ENCODE data around the gene LDB2.

Gene LDB2

DNA sequence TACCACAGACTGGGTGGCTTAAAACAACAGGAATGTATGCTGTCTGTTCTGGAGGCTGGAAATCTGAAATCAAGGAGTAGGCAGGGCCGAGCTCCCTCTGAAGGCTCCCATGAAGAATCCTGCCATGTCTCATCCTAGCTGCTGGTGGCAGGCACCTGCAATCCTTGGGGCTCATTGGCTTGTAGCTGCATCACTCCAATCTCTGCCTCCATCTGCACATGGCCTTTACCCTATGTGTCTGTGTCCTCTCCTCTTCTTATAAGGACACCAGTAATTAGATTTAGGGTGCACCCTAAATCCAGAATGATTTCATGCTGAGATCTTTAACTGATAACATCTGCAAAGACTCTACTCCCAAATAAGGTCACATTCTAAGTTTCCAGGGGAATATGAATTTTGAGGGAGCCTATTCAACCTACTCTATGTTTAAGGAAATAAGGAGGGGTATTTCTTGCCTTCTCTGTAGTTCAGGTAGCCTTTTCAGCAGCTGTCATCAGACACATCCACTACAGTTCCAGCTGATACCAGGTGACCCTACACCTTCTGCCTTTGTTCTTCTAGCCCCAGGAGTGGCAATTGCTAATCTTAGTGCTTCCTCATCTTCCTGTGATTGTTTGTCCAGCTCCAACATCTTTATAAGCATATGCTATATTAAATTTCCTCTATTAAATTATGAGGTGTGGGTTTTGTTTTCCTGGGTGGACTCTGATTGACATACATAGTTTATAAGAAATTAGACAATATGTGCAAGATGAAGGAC lies 377.1 kb downstream of the LDB2 start:
- no peak for DNase-seq

DNA sequence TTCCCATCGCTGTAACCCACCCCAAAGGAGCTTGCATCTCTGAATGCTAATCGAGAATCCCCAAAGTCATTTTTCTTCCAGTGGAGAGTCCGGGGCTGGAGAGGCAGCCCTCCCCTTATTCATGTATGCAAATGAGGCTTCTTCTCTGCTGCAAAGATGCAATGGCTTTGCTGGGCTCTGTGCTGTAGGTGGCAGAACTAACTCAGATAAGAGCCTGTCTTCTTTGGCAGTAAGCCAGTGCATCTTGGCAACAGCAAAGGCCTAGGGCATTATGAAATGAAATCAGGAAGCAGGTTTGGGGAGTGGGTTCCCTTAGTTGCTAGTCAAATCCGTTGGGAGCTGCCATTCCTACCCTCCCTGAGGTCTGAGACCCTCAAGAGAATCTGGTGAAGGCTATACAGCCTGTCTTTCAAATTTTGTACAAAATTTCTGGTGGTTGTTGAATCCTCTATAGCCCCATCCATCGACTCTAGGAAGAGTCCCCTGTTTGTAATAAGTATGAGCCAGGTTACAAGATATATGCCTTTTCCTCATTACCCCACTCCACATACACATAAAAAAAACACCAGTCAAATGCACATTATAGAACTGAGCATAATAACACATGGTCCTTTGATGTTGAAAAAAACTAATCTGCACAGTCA lies 381.5 kb downstream of the LDB2 start:
- DNase-seq: no peak

DNA sequence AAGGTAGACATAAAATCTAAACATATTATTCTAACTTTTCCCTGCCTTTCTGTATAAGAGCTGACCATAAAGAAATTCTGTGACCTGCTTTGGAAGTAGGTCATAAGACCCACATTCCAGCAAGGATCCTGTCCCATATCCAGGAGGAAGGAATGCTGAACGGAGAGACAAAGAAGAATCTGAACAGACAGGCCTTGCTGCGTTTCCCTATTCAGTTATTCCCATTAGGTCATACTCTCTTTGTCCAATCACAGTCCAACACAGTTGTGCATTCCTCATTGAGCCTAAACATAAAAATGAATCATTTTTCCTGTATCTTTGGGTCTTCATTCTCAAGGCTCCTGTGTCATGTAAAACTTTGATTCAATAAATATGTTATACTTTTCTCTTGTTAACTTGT lies 384.6 kb downstream of the LDB2 start:
- DNase-seq: no peak

DNA sequence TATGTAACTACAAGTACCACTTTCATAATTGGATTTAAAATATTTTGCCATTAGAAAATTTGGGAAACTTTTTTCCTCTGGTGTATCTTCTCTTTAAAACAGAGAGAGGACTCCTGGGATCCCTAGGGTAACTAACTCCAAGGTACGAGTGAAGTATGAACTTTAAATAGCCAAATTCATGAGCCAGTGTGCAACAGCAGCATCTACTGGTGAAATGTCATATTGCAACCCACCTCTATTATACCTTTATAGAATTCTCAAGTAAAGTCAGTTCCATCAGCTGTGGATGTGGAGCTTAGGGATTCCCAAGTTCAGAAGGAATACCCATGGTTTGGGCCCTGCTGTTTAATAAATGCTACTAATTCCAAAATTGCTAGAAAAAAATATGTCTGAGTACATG lies 389.5 kb downstream of the LDB2 start:
- DNase-seq: no peak

DNA sequence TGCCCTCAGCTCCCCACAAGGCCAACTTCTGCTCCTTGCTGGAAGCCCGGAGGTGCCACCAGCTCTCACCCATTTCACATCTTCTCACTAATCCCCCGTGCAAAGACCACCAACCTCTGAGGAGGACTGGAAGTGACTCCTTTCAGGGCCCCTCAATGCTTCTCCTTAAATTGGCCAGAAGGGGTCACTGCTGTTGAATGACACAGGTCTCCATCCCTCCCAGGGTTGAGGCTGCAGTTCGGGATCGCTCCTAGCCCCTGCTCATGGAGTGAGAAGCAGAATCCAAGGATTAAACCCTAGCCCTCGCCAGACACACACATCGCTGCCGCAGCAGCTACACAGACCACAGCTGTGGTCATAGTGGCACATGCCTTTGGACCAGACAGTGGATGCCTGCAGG lies 392.7 kb downstream of the LDB2 start:
- no peak for DNase-seq

DNA sequence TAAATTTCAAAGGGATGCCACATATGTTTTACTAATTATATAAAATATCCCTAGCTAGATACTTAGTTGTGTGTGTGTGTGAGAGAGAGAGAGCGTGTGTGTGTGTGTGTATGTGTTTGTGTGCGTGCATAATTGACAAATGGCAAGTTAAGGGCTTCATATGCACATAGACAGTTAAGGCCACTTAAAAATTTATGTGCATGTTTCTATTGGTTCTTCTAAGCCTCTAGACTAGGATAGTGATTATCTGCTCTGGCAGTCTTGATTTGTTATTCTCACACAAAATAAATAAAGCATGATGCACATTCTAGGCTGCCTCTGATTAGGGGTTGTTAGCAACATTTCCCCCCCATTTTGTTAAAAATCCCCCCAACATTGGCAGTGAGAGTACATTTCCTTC lies 393.2 kb downstream of the LDB2 start:
- DNase-seq: no peak

DNA sequence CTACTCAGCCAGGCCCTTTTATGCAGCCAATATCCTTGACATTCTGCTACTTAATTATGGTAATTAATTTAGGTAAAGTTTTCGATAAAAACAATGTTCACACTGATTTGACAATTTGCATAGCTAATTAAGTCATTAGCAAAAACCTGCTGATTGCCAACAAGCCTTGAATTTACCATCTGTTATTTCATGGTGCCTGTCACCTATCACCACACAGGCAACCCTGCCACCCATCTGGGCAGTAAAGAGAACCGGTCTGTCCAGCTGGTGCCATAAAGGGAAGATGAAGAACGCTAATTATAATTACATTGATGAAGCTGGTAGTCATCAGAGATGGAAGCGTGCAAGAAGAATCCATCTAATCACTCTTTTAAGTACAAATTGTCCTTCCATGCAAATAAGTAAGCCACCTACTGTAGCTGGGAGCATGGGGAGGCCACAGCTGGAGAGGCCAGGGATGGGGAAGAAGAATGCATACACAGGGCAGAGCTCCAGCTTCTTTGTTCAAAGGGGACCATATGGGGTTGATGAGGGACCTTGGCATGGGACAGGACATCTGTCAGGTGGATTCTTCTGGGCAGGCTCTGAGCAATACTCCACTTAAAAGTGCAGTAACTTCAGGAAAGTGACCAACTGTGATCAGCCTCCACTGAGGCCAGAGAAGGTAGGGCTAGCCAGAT lies 394.9 kb downstream of the LDB2 start:
- no peak for DNase-seq

DNA sequence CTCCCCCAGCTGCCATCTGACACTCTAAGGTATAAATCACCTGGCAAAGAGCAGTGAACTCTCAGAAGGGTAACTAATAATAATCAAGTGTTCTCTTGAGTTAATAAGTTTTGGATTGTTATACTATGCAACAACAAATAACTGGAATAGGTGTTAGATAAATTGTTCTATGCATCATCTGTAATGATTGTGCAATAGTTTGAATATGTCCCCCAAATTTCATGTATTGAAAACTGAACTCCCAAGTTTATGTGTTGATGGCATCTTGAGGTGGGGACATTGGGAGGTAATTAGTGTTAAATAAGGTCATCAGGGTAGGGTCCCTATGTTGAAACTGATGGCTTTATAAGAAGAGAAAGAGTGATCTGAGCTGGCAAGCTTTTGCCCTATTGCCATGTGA lies 399.5 kb downstream of the LDB2 start:
- no peak for DNase-seq

DNA sequence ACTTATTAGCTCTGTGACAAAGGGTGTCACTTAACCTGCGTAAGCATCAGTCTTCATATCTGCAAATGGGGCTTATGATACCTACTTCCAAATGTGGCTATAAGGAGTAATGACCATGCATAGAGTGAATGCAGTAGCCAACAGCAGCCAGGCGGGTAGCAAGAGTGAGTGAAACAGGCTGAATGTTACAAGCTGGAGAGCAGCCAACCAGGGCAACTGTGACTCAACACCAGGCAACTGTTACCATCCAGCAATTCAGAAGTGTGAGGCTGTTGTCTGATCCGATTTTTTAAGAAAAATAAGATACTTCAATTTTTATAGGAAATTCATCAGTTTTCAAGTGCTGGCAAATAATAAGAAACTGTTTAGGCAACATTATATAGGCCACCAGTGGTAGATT lies 401.9 kb downstream of the LDB2 start:
- no peak for DNase-seq

DNA sequence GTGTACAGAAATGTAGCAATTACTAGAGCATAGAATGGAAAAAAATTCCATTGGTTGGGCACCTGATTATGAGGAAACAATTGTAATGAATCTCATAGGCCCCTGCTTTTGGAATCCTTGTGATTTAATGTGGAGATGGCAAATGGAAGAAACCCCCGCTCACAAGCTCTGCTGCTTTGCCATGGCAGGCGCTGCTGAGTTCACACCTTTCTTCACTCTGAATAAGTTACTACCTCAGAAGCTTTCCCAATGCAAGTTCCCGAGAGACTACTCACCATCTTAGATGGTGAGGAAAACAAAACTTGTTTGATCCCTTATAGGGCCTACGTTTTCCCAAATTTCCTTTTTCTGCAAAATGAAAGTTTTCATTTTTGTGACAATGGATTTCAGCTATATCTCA lies 405.6 kb downstream of the LDB2 start:
- DNase-seq: no peak

DNA sequence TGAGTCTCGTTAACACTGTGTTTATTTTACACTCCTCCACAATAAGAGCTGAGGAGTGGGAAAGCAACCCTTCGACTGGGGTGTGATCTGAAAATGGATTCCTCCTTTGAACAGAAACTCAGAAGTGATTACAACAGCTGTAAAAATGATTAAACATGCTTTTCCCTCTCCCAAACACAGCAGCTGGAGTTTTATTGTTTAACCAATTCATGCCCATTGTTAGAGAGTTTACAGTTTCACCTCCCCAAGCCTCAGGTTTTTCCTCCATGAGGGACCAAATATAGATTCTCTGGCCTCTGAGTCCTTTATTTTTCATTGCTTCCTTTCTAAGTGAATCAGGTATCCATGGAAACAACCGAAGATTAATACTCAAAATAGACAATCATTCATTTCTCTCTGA lies 409.2 kb downstream of the LDB2 start:
- no peak for DNase-seq

DNA sequence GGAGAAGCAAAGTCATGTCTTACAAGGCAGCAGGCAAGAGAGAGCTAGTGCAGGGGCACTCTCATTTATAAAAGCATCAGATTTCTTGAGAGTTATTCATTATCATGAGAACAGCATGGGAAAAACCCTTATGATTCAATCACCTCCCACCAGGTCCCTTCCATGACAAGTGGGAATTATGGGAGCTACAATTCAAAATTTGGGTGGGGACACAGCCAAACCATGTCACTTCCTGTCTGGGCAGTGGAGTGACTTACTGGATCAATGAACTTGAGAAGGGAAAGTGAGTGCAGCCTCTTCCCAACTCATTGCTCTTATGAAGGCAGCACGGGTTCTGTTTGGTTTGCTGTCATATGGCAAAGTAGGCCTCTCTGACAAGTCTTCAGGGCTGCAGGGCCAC lies 410.4 kb downstream of the LDB2 start:
- no peak for DNase-seq

DNA sequence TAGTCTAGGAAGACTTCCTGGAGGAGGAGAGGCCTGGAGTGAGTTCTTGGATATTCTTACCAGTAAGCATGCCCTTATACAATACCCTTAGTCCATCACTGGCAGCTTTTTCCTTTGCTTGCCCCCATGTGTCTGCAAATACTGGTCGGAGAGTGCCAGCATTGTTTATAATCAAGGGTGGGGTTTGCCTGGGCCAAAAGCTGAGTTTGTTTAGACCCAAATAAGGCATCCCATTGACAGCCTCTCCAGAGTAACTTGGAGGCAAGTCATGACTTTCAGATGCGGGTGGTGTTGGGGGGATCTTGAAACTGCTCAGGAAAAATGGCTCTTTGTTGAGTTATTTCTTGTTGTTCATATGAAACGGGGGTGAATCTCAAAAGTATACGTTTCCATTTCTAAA lies 413.7 kb downstream of the LDB2 start:
- DNase-seq: no peak

DNA sequence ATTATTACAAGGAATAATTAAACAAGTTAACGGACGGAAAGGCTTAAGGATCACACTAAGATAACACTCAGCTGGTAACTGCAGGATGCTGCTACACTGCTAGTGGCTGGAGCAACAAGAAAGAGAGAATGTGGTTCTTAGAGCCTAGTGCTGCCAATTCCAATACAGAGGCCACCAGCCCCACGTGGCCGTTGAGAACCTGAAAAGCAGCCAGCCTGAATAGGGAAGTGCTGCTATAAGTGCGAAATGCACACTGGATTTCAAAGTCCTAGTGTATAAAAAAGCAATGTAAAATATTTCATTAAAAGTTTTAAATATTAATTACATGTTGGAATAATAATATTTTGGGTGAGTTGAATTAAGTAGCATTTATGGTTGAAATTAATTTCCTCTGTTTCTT lies 414.9 kb downstream of the LDB2 start:
- DNase-seq: no peak

DNA sequence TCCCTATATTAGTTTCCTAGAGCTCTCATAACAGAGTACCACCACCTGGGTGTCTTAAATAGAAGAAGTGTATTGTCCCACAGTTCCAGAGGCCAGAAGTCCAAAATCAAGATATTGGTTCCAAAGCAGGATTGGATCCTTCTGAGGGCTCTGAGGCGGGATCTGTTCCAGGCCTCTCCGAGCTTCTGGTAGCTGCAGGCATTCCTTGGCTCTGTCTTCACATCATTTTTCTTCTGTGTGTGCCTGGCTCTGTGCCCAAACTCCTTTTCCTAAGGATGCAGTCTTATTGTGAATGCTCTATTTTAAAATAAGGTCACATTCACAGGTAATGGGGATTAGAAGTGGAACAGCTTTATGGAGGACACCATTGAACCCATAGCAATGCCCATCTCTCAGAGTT lies 418.4 kb downstream of the LDB2 start:
- DNase-seq: no peak

DNA sequence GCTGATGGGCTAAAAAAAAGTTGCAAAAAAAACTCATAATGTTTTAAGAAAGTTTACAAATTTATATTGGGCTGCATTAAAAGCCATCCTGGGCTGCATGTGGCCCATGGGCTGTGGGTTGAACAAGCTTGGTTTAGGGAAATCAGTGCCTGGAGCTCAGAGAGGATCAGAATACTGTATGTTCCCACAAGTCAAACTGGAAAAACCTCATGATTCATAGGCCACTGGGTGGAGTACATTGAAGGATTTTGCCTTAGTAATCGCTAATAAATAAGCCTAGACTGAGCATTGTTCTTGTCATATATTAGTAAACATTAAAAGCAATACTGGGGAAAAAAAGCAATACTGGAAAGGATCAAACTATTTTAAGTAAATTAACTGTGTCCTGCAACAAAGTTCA lies 425.9 kb downstream of the LDB2 start:
- no peak for DNase-seq

DNA sequence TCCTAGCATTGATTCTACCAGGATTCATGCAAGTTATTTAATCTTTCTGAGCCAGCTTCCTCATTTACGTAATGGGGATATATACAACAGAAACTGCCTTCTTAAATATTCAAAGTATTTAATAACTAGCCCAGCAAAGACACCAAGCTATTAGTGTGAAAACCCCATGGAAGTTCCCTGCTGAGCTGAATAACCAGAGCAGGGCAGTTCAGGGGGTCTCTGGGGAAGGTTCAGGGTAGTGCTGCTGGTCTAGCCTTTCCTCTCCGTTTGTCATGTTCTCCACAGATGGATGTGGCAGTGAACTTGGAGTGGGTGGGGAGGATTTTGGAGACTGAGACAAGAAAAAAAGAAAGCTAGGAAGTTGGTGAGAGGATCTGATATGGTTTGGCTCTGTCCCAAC lies 431.4 kb downstream of the LDB2 start:
- no peak for DNase-seq

DNA sequence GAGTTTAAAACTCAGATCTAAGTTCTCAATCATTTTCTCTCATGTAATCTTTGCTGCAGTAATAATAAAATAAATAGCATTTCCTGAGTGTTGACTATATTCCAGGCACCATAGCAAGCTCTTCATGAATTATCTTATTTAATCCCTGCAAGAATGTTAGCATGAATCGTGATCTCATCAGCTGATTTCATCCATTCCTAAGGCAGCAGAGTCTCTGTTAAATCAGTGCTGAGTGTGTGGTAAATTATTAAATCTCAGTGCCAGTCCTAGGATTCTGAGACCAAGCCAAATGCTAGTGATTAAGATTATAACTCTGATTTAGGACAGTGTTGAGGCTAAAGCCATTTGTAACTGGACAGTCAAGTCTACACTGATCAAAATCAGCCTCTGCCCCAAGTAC lies 431.9 kb downstream of the LDB2 start:
- no peak for DNase-seq

DNA sequence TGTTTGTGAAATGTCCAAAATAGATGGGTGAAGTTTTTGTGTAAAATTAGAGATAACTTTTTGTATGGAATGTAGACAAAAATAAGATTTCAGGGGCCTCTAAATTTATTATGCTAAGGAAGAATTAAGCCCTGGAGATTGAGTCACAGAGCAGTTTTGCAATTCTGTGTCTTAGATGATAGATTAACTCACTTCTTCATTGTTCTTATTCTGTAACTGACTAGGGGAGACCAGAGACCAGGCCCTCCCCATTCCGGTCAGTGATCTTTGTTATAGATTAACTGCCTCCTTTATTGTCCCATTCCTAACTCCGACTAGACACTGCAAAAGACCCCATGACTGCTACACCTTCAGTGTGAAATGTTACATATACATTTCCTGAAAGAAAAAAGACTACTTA lies 433.8 kb downstream of the LDB2 start:
- DNase-seq: no peak

DNA sequence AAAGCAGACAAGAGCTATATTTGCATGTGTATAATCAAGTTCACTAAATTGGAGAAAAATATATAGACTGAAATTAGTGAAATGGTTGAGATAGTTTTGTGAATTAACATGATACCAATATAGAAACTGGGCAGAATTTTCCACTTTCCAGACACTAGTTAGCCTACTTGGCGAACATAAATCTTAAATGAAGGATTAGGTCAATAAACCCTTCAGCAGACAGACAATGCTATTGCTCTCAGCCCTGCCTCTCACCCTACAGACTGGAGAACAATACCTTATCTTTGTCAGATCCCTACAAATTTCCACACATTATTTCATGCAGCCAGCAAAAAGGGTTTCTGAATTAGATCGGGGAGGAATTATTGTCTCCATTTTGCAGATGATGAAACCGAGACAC lies 435.8 kb downstream of the LDB2 start:
- DNase-seq: no peak

DNA sequence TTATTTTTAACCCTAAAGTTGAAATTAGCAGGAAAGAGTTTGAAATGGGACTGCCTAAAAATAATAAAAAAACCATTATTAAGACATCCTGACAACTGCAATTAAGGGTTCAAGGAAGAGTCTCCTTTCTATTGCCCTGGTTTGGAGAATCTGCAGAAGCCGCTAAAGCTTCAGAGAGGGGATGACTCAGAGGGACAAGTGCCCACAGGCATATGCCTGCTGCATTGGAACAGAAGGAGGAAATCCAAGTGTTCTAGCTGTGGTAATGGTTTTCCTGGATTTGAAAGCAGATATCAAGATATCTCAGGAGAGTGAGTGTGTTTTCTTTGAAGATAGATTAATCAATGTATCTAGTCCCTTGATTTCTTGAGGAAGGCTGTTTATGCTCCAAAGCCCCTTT lies 437.1 kb downstream of the LDB2 start:
- DNase-seq: no peak

DNA sequence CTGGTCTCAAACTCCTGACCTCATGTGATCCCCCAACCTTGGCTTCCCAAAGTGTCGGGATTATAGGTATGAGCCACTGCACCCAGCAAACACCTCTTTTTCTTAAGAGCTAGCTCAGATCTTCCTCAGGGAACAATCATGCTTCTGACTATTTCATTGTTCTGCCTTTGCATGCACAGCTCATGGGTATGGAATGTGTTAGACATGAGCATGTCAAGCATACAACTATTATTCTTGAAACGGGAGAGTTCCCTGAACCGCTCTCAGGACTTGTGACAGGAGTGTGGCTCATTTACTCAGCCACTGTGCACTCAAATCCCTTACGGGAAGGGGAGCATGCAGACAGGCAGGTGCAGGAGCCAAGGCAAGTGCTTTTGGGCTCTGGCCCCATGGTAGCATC lies 440.5 kb downstream of the LDB2 start:
- no peak for DNase-seq

All from activated CD4-positive, alpha-beta T cell treated with anti-CD3 and anti-CD28 coated beads, Interleukin-10, Interleukin-2, amounts not matched to agents 100 ng/mL and 50 ng/mL, durations not matched to agents 16 hours and 8 hours (primary cell).